ENCODE measurements around the gene CCDC201. TPM values are rescaled to one million over a fixed set of nuclear protein-coding genes. Genes with fewer than 3 reads are reported as not detected.

CCDC201 gene
- total and polyA plus RNA-seq, 2 of the 4 experiments (the other 2 are of a cell fraction) = not detected

DNA sequence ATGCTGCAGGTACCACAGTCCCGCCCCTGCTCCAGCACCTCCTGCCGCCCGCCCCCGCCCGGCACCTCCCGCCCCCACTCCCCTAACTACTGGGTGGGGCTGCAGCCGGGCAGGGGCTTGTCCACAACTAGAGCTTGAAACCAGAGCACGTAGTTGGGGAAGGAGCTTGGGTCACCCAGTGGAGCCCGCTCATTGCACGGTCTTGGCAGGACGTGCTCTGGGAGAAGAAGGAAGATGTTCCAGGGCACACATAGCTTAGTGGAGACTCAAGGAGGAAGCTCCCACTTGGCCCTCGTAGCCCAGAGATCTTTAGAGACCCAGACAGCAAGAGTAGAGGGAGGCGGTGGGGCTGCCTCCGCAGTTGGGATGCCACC lies 16.1 kb upstream of the CCDC201 start:
- Histone ChIP-seq H2BK120ac (ENCODE audit: low read depth, low read length) (no peak overlapping the region), H3K9me1 (ENCODE audit: insufficient read depth, low read length) (0 out of 2 replicates have a peak, but pooled peaks cover 3% of the 10 kb centered on the region), H2BK20ac (ENCODE audit: low read depth, low read length) (no peak overlapping the region), H3K18ac (ENCODE audit: low read depth, low read length) (no peak overlapping the region), H3K56ac (ENCODE audit: extremely low read depth, insufficient read depth, low read length) (no peak overlapping the region), H4K20me1 (ENCODE audit: insufficient read depth, low read length) (no peaks in the 10 kb centered on the region), H3K79me1 (ENCODE audit: low read depth in 1 of 2, low read length in 2 of 2) (no peaks in the 10 kb centered on the region), H2AK9ac (replicated peaks; ENCODE audit: low read depth, low read length, poor library complexity) (peak overlapping the region; percentile 66), H2AK5ac (ENCODE audit: low read depth, low read length) (no peak overlapping the region), H3K4me2 (ENCODE audit: low read depth, low read length) (peak overlapping the region; percentile 90), H3K9me3 (ENCODE audit: control insufficient read depth, insufficient read depth, low read length) (no peaks in the 10 kb centered on the region), H3K27me3 (ENCODE audit: control insufficient read depth, insufficient read depth, low read length) (peaks cover 31% of the 10 kb centered on the region), H3K36me3 (ENCODE audit: control insufficient read depth, insufficient read depth, low read length) (no peaks in the 10 kb centered on the region), H4K8ac (ENCODE audit: low read depth in 2 of 2, low read length in 2 of 2) (no peak overlapping the region), H3K9ac (ENCODE audit: low read depth, low read length) (no peak overlapping the region), H3K4me3 (ENCODE audit: insufficient read depth, low read depth, low read length) (no peak overlapping the region; the same call in 1 of the 2 replicates), H3K4ac (ENCODE audit: low read depth, low read length) (no peak overlapping the region), H3K14ac (replicated peaks; ENCODE audit: low read depth, low read length) (no peak overlapping the region), H4K5ac (ENCODE audit: low read depth, low read length) (no peak overlapping the region), H2AFZ (replicated peaks; ENCODE audit: low read length, poor library complexity) (peak overlapping the region; percentile 90), H2BK5ac (ENCODE audit: low read depth, low read length, poor library complexity, severe bottlenecking) (no peak overlapping the region), H3K4me1 (ENCODE audit: control insufficient read depth, insufficient read depth, low read length) (no peaks in the 10 kb centered on the region), H3K23ac (ENCODE audit: low read depth, low read length) (peak overlapping the region; percentile 45; the same call in 1 of the 2 replicates), H4K91ac (ENCODE audit: insufficient read depth, low read depth, low read length) (no peak overlapping the region), H2BK15ac (ENCODE audit: low read depth, low read length) (no peak overlapping the region), H3K27ac (ENCODE audit: insufficient read depth, low read length) (no peak overlapping the region)
- WGBS, 2 experiments (ENCODE audit: extremely low coverage in 2 of 2, insufficient read length in 1 of 2) = no CpG with 5 or more reads among the region's 14 CpGs
- dilution Hi-C loops (cut with HindIII; ENCODE audit: low sequenced_read_pairs, unreplicated experiment) (no loop called here), intact Hi-C loops (cut with micrococcal nuclease) (no loop called here), in situ Hi-C loops (cut with MboI; ENCODE audit: low sequenced_read_pairs) (no loop called here)
- DNase-seq = no peak
- TF ChIP-seq RAD21 (IDR thresholded peaks at IDR 0.05; ENCODE audit: low read length) = no peak
- TF ChIP-seq CHD1 (IDR thresholded peaks at IDR 0.05; ENCODE audit: low read depth, low read length) = no peak
- TF ChIP-seq POLR2A (IDR thresholded peaks at IDR 0.05; ENCODE audit: low read depth, low read length) = no peak
- TF ChIP-seq NFE2L2 (IDR thresholded peaks at IDR 0.05; ENCODE audit: low read depth, low read length) = no peak
- no peak for TF ChIP-seq ELK1 (IDR thresholded peaks at IDR 0.05; ENCODE audit: borderline replicate concordance, low read depth, low read length)
- no peak for TF ChIP-seq MXI1 (IDR thresholded peaks at IDR 0.05; ENCODE audit: borderline replicate concordance, low read depth, low read length)
- TF ChIP-seq, protein P1, sequence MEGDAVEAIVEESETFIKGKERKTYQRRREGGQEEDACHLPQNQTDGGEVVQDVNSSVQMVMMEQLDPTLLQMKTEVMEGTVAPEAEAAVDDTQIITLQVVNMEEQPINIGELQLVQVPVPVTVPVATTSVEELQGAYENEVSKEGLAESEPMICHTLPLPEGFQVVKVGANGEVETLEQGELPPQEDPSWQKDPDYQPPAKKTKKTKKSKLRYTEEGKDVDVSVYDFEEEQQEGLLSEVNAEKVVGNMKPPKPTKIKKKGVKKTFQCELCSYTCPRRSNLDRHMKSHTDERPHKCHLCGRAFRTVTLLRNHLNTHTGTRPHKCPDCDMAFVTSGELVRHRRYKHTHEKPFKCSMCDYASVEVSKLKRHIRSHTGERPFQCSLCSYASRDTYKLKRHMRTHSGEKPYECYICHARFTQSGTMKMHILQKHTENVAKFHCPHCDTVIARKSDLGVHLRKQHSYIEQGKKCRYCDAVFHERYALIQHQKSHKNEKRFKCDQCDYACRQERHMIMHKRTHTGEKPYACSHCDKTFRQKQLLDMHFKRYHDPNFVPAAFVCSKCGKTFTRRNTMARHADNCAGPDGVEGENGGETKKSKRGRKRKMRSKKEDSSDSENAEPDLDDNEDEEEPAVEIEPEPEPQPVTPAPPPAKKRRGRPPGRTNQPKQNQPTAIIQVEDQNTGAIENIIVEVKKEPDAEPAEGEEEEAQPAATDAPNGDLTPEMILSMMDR (conservative IDR thresholded peaks at IDR 0.05; ENCODE audit: low read depth, low read length) = no peak
- TF ChIP-seq FOS (IDR thresholded peaks at IDR 0.05; ENCODE audit: low read depth, low read length) = no peak
- TF ChIP-seq USF2 (IDR thresholded peaks at IDR 0.05; ENCODE audit: low read depth, low read length) = no peak
- TF ChIP-seq RFX5 (IDR thresholded peaks at IDR 0.05; ENCODE audit: low read depth, low read length) = no peak
- no peak for TF ChIP-seq MAFK (IDR thresholded peaks at IDR 0.05; ENCODE audit: low read depth, low read length)
- no peak for TF ChIP-seq CEBPB (IDR thresholded peaks at IDR 0.05; ENCODE audit: low read depth, low read length)
- no peak for TF ChIP-seq RCOR1 (IDR thresholded peaks at IDR 0.05; ENCODE audit: insufficient replicate concordance, low read length)
- TF ChIP-seq MAZ (IDR thresholded peaks at IDR 0.05; ENCODE audit: borderline replicate concordance, low read depth, low read length) = no peak
- TF ChIP-seq SMC3 (IDR thresholded peaks at IDR 0.05; ENCODE audit: low read depth, low read length) = no peak
- no peak for TF ChIP-seq BHLHE40 (IDR thresholded peaks at IDR 0.05; ENCODE audit: low read depth, low read length)
- peak; percentile 27 for ATAC-seq (ENCODE audit: low read depth)
- ChIA-PET POLR2A (ENCODE audit: unreplicated experiment) (no interaction called here), CTCF (no interaction called here)
- BruUV-seq (replicated peaks) = no TSS peak

Measured in IMR-90 (cell line).